RWPE1 (cell line): ENCODE data around the gene MARCO.
"Not testable (repeated sequence)": the region's sequence is repeated elsewhere in the genome, so short reads cannot be mapped to it uniquely, and the experiment has no call there.

Experiments used
- CTCF ChIA-PET: fragments of 350-600 bp; sonication (Branson Sonifier 250); formaldehyde crosslinking; extraction: SDS; loops from one replicate; lab custom pipeline; 2021; lab: Yijun Ruan, JAX
- POLR2A ChIA-PET: fragments of 400-600 bp; formaldehyde crosslinking; extraction: SDS; loops from one replicate; lab custom pipeline; 2020; ENCODE audit warnings: antibody characterized with exemption; ENCODE audit not compliant: low non-redundant PET; lab: Yijun Ruan, JAX
- DNase-seq: peaks from one replicate; pipeline ENCODE4 v3.0.0; 2012; ENCODE audit warnings: low spot score
- H3K27ac ChIP-seq: fragments of 450-650 bp; 2 replicates; pipeline ENCODE4 v1.5.1; 2017
- CTCF ChIP-seq: fragments of 450-650 bp; conservative IDR thresholded peaks from 2 replicates; pipeline ENCODE4 v1.5.1; 2017; ENCODE audit warnings: low read depth, mild to moderate bottlenecking

Gene MARCO

DNA sequence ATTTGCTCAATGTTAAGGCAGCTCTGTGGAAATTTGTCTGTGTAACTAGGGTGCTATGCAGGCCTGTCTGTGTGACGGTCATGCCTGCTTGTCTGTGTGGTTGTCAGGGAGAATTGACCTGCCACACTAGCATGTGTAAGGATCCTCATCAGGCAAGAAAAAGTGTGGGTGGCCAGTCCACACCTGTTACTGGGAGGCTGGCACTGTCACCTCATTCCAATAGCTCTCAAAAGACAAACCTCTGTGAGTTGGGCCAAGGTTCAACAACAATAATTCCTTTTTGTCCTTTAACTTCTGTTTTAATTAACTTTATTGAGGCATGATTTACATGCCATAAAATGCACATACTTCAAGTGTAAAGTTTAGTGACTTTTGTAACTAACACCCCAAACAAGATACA, 4.2 kb upstream of the MARCO start:
- POLR2A ChIA-PET: no interaction called here
- CTCF ChIA-PET: no interaction called here
- DNase-seq: no peak
- TF ChIP-seq CTCF: no peak
- no peak overlapping the region for H3K27ac ChIP-seq

DNA sequence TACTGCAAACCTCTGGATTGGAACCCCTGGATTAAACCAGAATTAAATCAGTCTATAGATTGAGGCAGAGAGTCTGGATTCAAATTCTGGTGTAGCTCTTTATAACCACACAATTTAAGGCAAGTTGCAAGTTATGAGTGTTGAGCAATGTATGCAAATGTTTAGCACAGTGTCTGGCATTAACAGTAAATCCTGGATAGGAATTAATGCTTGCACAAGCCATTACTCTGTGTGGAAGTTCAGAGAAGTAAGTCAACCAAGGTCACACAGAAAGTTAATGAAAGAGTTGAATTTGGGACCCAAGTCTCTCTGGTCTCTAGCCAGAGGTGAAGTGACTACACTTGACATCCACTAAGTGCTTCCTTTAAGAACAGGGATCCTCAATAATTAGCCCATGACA, 2.0 kb upstream of the MARCO start:
- ChIA-PET CTCF (no interaction called here), POLR2A (no interaction called here)
- no peak for DNase-seq

DNA sequence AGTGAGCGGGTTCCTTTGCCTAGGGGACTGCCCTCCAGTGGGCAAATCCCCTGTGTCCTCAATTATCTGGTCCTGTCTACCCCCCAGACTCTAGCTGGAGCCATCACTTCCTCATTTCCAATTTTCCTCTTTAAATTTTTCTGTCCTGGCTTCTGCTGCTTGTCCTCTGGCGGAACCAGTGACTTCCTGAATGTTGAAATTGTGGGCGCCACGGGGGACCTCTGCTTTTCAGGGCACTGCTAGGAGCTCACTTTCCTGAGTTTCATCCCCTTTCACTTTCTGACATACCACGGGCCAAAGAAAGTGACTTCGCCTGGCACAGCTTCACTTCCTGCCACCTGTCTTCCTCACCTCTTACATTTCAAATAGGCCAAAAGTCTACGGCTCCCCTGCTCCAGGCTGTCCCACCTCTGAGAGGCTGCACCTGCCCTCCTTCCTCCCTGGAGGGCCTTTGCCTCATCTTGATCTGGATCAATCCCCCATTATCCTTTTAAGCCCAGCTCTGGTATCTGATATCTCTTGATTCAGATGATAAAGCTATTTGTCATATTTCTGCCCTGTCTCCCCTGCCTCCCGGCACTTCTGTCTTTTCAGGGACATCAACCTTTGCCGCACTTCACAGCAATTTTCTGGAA, 1.4 kb upstream of the MARCO start:
- no peak for TF ChIP-seq CTCF

More for the DNA sequence above, 2.0 kb upstream of the MARCO start:
- no peak for TF ChIP-seq CTCF
- no peak overlapping the region for H3K27ac ChIP-seq

DNA sequence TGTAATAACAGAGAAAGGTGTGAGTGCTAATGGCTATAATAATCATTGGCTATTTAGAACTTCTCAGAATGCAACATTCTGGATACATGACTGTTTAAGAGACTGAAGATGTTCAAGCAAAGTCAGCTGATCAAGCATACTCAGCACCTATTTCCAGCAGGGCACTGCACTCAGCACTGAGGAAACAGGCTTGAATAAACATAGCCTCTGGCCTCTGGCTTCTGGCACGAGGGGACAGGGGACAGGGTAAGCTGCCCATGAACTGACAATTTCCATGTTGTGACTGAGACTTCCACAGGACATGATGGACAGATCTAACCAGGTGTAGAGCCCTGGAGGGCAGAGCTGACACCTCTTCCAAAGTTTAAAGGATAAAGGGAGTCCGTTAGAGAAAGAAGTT, 1.3 kb downstream of the MARCO start:
- H3K27ac ChIP-seq: no peak overlapping the region
- DNase-seq: no peak
- CTCF ChIA-PET: interaction anchor here (0.8 kb wide), 1 partner anchor 25 kb away, joined by 4 read pairs; no protein-coding TSS in a partner anchor
- TF ChIP-seq CTCF: no peak
- POLR2A ChIA-PET: no interaction called here

More for the DNA sequence above, 1.4 kb upstream of the MARCO start:
- DNase-seq: no peak
- ChIA-PET POLR2A (no interaction called here), CTCF (no interaction called here)
- H3K27ac ChIP-seq: no peak overlapping the region

- H3K27ac ChIP-seq: no peak overlapping the region
- no peak for TF ChIP-seq CTCF
- CTCF ChIA-PET: no interaction called here
- POLR2A ChIA-PET: no interaction called here
- DNase-seq: no peak
Measured at GRCh38 chr2:118945881-118946280, 3.9 kb downstream of the MARCO start.

GRCh38 chr2:118948266-118948665, 6.3 kb downstream of the MARCO start:
- DNase-seq, H3K27ac ChIP-seq, POLR2A ChIA-PET: not testable (repeated sequence)
- CTCF ChIA-PET: interaction anchor here (0.6 kb wide), 1 partner anchor 483 kb away, joined by 3 read pairs; no protein-coding TSS in a partner anchor

- ChIA-PET POLR2A (no interaction called here), CTCF (interaction anchor here (0.6 kb wide), 1 partner anchor 17 kb away, joined by 3 read pairs; no protein-coding TSS in a partner anchor)
- H3K27ac ChIP-seq: no peak overlapping the region
- DNase-seq: no peak
- TF ChIP-seq CTCF: no peak
Measured at GRCh38 chr2:118954297-118955060, 12.5 kb downstream of the MARCO start.
